ENCODE measurements around the gene CDK17.

- TF ChIP-seq SP1 (IDR thresholded peaks at IDR 0.05; ENCODE audit: low read depth, low read length) (no peak), CTCF (IDR thresholded peaks at IDR 0.05; ENCODE audit: control extremely low read depth in 1 of 3, insufficient read depth in 1 of 3, low read depth in 1 of 3, low read length in 3 of 3) (no peak), SP2 (IDR thresholded peaks at IDR 0.05; ENCODE audit: low read length) (no peak), RAD21 (IDR thresholded peaks at IDR 0.05 in 1 of 2, conservative IDR thresholded peaks at IDR 0.05 in 1 of 2; ENCODE audit: low read depth in 2 of 2, low read length in 2 of 2) (no peak), SAP30 (IDR thresholded peaks at IDR 0.05; ENCODE audit: insufficient read depth, insufficient replicate concordance, low read length) (no peak), POLR2A (IDR thresholded peaks at IDR 0.05; ENCODE audit: control extremely low read depth in 1 of 2, low read depth in 2 of 2, low read length in 2 of 2) (no peak)
- TF ChIP-seq, protein P1, sequence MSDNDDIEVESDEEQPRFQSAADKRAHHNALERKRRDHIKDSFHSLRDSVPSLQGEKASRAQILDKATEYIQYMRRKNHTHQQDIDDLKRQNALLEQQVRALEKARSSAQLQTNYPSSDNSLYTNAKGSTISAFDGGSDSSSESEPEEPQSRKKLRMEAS (IDR thresholded peaks at IDR 0.05): no peak
Observed at GRCh38 chr12:96371138-96371789, 29.0 kb downstream of the CDK17 start.
